ENCODE data around the gene AURKAIP1.

Gene AURKAIP1

DNA sequence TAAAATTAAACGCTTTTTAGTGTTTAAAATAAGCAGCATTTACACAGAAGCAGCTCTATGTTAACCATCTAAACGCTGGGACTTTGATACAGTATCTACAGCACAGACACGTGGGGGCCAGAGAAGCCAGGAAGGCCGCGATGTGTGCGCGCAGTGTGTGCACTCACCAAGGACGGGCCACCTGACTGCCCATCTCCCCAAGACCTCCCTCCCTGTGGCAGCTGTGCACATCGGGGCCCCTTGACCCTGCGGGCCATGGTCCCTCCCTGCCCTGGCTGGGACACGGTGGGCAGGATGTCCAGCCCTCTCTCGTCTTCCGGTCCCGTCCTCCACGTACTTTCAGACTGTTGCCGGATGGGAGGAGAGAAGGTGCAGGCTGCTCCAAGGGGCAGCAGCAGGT, 39.7 kb downstream of the AURKAIP1 start:
- TF ChIP-seq, protein P1, sequence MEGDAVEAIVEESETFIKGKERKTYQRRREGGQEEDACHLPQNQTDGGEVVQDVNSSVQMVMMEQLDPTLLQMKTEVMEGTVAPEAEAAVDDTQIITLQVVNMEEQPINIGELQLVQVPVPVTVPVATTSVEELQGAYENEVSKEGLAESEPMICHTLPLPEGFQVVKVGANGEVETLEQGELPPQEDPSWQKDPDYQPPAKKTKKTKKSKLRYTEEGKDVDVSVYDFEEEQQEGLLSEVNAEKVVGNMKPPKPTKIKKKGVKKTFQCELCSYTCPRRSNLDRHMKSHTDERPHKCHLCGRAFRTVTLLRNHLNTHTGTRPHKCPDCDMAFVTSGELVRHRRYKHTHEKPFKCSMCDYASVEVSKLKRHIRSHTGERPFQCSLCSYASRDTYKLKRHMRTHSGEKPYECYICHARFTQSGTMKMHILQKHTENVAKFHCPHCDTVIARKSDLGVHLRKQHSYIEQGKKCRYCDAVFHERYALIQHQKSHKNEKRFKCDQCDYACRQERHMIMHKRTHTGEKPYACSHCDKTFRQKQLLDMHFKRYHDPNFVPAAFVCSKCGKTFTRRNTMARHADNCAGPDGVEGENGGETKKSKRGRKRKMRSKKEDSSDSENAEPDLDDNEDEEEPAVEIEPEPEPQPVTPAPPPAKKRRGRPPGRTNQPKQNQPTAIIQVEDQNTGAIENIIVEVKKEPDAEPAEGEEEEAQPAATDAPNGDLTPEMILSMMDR (IDR thresholded peaks at IDR 0.05; ENCODE audit: control insufficient read depth, insufficient read depth, low read depth, low read length, missing control alignments) = no peak
- DNase-seq (ENCODE audit: low read depth) = no peak
- H3K4me3 ChIP-seq (ENCODE audit: control insufficient read depth, low read depth, low read length) = no peak overlapping the region

DNA sequence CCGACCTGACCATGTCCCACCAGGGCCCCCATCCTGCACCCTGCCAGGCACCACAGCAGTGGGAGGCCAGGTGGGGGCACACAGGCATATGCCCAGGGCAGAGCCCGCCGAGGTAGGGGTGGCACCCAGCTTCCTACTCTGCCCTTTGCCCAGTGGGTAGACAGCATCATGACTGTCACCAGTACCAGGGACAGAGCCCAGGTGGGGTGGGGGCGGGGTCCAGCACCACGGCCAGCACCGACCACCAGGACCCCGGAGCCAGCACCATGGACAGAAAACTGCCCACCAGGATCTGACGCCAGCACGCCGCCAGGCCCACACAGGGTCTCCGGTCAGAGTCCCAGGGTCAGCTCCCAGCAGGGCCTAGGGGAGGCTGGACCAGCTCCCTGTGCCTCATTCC, 40.2 kb downstream of the AURKAIP1 start:
- DNase-seq (ENCODE audit: low read depth) = no peak
- TF ChIP-seq, protein P1 (IDR thresholded peaks at IDR 0.05; ENCODE audit: control insufficient read depth, insufficient read depth, low read depth, low read length, missing control alignments) = no peak
- no peak overlapping the region for H3K4me3 ChIP-seq (ENCODE audit: control insufficient read depth, low read depth, low read length)

DNA sequence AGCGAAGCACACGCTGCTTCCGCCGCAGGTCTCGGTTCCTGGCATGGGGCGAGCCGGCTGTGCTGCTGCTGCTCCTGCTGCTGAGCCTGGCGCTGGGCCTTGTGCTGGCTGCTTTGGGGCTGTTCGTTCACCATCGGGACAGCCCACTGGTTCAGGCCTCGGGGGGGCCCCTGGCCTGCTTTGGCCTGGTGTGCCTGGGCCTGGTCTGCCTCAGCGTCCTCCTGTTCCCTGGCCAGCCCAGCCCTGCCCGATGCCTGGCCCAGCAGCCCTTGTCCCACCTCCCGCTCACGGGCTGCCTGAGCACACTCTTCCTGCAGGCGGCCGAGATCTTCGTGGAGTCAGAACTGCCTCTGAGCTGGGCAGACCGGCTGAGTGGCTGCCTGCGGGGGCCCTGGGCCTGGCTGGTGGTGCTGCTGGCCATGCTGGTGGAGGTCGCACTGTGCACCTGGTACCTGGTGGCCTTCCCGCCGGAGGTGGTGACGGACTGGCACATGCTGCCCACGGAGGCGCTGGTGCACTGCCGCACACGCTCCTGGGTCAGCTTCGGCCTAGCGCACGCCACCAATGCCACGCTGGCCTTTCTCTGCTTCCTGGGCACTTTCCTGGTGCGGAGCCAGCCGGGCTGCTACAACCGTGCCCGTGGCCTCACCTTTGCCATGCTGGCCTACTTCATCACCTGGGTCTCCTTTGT, 41.3 kb downstream of the AURKAIP1 start:
- no peak overlapping the region for H3K4me3 ChIP-seq (ENCODE audit: control insufficient read depth, low read depth, low read length)
- no peak for DNase-seq (ENCODE audit: low read depth)
- TF ChIP-seq, protein P1 (IDR thresholded peaks at IDR 0.05; ENCODE audit: control insufficient read depth, insufficient read depth, low read depth, low read length, missing control alignments) = no peak

DNA sequence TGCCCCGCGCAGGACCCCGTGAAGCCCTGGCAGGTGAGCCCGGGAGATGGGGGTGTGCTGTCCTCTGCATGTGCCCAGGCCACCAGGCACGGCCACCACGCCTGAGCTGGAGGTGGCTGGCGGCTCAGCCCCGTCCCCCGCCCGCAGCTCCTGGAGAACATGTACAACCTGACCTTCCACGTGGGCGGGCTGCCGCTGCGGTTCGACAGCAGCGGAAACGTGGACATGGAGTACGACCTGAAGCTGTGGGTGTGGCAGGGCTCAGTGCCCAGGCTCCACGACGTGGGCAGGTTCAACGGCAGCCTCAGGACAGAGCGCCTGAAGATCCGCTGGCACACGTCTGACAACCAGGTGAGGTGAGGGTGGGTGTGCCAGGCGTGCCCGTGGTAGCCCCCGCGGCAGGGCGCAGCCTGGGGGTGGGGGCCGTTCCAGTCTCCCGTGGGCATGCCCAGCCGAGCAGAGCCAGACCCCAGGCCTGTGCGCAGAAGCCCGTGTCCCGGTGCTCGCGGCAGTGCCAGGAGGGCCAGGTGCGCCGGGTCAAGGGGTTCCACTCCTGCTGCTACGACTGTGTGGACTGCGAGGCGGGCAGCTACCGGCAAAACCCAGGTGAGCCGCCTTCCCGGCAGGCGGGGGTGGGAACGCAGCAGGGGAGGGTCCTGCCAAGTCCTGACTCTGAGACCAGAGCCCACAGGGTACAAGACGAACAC, 42.1 kb downstream of the AURKAIP1 start:
- DNase-seq (ENCODE audit: low read depth) = no peak
- no peak overlapping the region for H3K4me3 ChIP-seq (ENCODE audit: control insufficient read depth, low read depth, low read length)
- TF ChIP-seq, protein P1 (IDR thresholded peaks at IDR 0.05; ENCODE audit: control insufficient read depth, insufficient read depth, low read depth, low read length, missing control alignments) = no peak

- TF ChIP-seq, protein P1 (IDR thresholded peaks at IDR 0.05; ENCODE audit: control insufficient read depth, insufficient read depth, low read depth, low read length, missing control alignments) = no peak
These were observed 42.8 kb downstream of the AURKAIP1 start for GRCh38 chr1:1332031-1332755.

DNA sequence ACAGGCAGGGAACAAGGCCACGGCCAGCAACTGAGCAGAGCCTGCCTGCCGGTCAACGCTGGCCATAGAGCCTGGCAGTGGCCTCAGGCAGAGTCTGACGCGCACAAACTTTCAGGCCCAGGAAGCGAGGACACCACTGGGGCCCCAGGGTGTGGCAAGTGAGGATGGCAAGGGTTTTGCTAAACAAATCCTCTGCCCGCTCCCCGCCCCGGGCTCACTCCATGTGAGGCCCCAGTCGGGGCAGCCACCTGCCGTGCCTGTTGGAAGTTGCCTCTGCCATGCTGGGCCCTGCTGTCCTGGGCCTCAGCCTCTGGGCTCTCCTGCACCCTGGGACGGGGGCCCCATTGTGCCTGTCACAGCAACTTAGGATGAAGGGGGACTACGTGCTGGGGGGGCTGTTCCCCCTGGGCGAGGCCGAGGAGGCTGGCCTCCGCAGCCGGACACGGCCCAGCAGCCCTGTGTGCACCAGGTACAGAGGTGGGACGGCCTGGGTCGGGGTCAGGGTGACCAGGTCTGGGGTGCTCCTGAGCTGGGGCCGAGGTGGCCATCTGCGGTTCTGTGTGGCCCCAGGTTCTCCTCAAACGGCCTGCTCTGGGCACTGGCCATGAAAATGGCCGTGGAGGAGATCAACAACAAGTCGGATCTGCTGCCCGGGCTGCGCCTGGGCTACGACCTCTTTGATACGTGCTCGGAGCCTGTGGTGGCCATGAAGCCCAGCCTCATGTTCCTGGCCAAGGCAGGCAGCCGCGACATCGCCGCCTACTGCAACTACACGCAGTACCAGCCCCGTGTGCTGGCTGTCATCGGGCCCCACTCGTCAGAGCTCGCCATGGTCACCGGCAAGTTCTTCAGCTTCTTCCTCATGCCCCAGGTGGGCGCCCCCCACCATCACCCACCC, 43.7 kb downstream of the AURKAIP1 start, which contains the start of gene TAS1R3:
TAS1R3 (plus strand) TSS at position 213 of the 898 bp plus-strand sequence; CDS start at position 279, 66 bp downstream.
- H3K4me3 ChIP-seq (ENCODE audit: control insufficient read depth, low read depth, low read length) = no peak within 1 kb of the TSS
- DNase-seq (ENCODE audit: low read depth) = no peak
- TF ChIP-seq, protein P1 (IDR thresholded peaks at IDR 0.05; ENCODE audit: control insufficient read depth, insufficient read depth, low read depth, low read length, missing control alignments) = no peak

More at GRCh38 chr1:1332031-1332755, 42.8 kb downstream of the AURKAIP1 start:
- no peak overlapping the region for H3K4me3 ChIP-seq (ENCODE audit: control insufficient read depth, low read depth, low read length)
- DNase-seq (ENCODE audit: low read depth) = no peak

All from AG09309 (cell line).